CD4-positive, alpha-beta T cell (primary cell): ENCODE data around the gene TOMM70. TPM values are rescaled to one million over a fixed set of nuclear protein-coding genes. Genes with fewer than 3 reads are reported as not detected.

ENCODE experiments used
- ATAC-seq: fragments of 200-7000 bp; cut with Tn5 transposase; one replicate; pipeline ENCODE4 v1.10.0; 2022; ENCODE audit warnings: mild to moderate bottlenecking; ENCODE audit not compliant: poor library complexity
- CTCF ChIA-PET: fragments of 350-600 bp; sonication (Branson Sonifier 250); formaldehyde crosslinking; loops from one replicate; lab custom pipeline; 2021; ENCODE audit warnings: antibody characterized with exemption, inconsistent platforms; lab: Charles Lee
- POLR2A ChIA-PET: fragments of 350-600 bp; sonication (Branson Sonifier 250); formaldehyde crosslinking; loops from one replicate; lab custom pipeline; 2021; ENCODE audit warnings: antibody characterized with exemption, inconsistent platforms; lab: Charles Lee
- DNase-seq, 14 experiments: peaks; one replicate each; pipeline ENCODE4 v3.0.0-alpha.2; 2013 to 2020; ENCODE audit warnings: mixed read lengths in 2 of 14
- H3K27ac ChIP-seq, 2 donors: one replicate each; pipeline versions ENCODE4 v1.5.1 to v1.7.0; 2013; ENCODE audit warnings: low read length in 2 of 2, low read depth in 1 of 2, mild to moderate bottlenecking in 1 of 2
- H3K27me3 ChIP-seq, 2 experiments: 1 replicate in 1 of 2; 2 replicates in 1 of 2; pipeline versions ENCODE4 v1.6.1 to v1.7.0; 2013; ENCODE audit warnings: low read length in 2 of 2, control low read depth in 1 of 2, mild to moderate bottlenecking in 1 of 2, moderate library complexity in 1 of 2; ENCODE audit not compliant: insufficient read depth in 2 of 2, control insufficient read depth in 1 of 2
- H3K36me3 ChIP-seq: one replicate; pipeline ENCODE4 v1.6.1; 2013; ENCODE audit warnings: low read length, control low read depth; ENCODE audit not compliant: insufficient read depth
- H3K4me1 ChIP-seq: one replicate; pipeline ENCODE4 v1.6.1; 2013; ENCODE audit warnings: low read length, control low read depth; ENCODE audit not compliant: insufficient read depth
- H3K4me3 ChIP-seq: one replicate; pipeline ENCODE4 v1.5.1; 2013; ENCODE audit warnings: mild to moderate bottlenecking, low read length, moderate library complexity
- H3K9me3 ChIP-seq, 2 experiments: 1 replicate in 1 of 2; 2 replicates in 1 of 2; pipeline versions ENCODE4 v1.6.1 to v1.7.0; 2013; ENCODE audit warnings: low read length in 2 of 2, mild to moderate bottlenecking in 2 of 2, control low read depth in 1 of 2, moderate library complexity in 1 of 2; ENCODE audit not compliant: control insufficient read depth in 1 of 2, insufficient read depth in 1 of 2
- H3K27ac Mint-ChIP-seq: one replicate; pipeline ENCODE4 v1.8.0; 2020; ENCODE audit warnings: mixed read lengths
- H3K27me3 Mint-ChIP-seq: one replicate; pipeline ENCODE4 v1.8.0; 2021; ENCODE audit warnings: mixed read lengths
- H3K36me3 Mint-ChIP-seq: one replicate; pipeline ENCODE4 v1.8.0; 2021; ENCODE audit warnings: low read depth, mixed read lengths
- H3K4me1 Mint-ChIP-seq: one replicate; pipeline ENCODE4 v1.8.0; 2021; ENCODE audit warnings: low read depth, mixed read lengths
- H3K4me3 Mint-ChIP-seq: one replicate; pipeline ENCODE4 v1.8.0; 2020; ENCODE audit warnings: mild to moderate bottlenecking, mixed read lengths
- H3K9me3 Mint-ChIP-seq: one replicate; pipeline ENCODE4 v1.8.0; 2020; ENCODE audit warnings: mixed read lengths
- intact Hi-C, 2 experiments: fragments of 100-400 bp; cut with DNase I in 1 of 2; cut with micrococcal nuclease in 1 of 2; formaldehyde crosslinking; loops; one replicate each; pipeline versions ENCODE4 v1.15.1 to v1.9.0; 2023 to 2025; cut with DNase I, micrococcal nuclease
- total RNA-seq, 174 experiments: library from RNA in 2 of 174; stranded (reverse) in 2 of 174; gene quantifications; one replicate each; pipeline ENCODE4 v1.2.3 and lab custom pipeline; 2021 to 2026
- TF ChIP-seq, protein P1 (sequence below): fragments of 200-600 bp; IDR thresholded peaks from one replicate; pipeline ENCODE4 v1.8.0; 2022; ENCODE audit warnings: antibody characterized with exemption, mild to moderate bottlenecking

TOMM70 gene
- total RNA-seq, 2 experiments from 2014 or later = 20.9 to 21.6 TPM

DNA sequence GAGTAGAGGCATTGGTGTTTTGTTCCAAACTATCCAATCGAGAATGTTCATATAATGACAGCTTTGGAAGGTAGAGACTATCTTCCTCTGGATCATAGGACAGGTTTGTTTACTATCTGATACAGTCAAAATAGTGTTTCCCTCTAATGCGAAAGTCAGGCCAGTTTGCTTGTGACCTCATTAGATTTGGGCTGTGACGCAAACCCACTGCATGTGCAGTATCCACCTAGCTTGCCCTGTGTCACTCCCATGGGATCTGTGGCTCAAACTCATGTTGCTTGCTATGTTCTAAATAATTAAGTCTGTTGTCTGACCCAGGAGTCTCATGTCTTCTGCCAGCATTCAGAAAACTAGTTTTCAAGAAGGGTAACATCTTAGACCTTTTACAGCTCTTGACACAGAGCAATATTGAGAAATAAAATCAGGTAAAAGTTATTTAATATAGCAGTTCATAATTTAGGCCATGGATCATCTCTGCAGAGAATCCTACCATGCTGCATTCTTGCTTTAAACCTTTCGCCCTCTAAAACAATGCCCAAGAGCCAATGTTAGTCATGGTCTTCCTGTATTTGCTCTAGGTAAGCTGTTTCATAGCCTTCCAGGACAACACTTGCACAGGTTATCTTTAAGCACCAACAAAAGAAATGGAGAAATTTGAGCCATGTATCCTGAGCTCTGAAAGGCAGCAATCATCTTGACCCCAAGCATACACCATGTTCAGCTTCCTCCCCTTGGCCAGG is 40.0 kb downstream of the TOMM70 start:
- H3K4me3 Mint-ChIP-seq = no peak overlapping the region
- H3K27me3 Mint-ChIP-seq = no peaks in the 10 kb centered on the region
- H3K36me3 Mint-ChIP-seq = peaks cover 83% of the 10 kb centered on the region
- ChIA-PET POLR2A (interaction anchor here (1.4 kb wide), 1 partner anchor 26 kb away, joined by 4 read pairs; no protein-coding TSS in a partner anchor), CTCF (no interaction called here)
- H3K27ac ChIP-seq = no peak overlapping the region
- H3K27me3 ChIP-seq = no peaks in the 10 kb centered on the region
- H3K4me1 Mint-ChIP-seq = no peaks in the 10 kb centered on the region
- ATAC-seq (no peak), DNase-seq (no peak)
- intact Hi-C loops = no loop called here
- no peaks in the 10 kb centered on the region for H3K4me1 ChIP-seq
- TF ChIP-seq, protein P1, sequence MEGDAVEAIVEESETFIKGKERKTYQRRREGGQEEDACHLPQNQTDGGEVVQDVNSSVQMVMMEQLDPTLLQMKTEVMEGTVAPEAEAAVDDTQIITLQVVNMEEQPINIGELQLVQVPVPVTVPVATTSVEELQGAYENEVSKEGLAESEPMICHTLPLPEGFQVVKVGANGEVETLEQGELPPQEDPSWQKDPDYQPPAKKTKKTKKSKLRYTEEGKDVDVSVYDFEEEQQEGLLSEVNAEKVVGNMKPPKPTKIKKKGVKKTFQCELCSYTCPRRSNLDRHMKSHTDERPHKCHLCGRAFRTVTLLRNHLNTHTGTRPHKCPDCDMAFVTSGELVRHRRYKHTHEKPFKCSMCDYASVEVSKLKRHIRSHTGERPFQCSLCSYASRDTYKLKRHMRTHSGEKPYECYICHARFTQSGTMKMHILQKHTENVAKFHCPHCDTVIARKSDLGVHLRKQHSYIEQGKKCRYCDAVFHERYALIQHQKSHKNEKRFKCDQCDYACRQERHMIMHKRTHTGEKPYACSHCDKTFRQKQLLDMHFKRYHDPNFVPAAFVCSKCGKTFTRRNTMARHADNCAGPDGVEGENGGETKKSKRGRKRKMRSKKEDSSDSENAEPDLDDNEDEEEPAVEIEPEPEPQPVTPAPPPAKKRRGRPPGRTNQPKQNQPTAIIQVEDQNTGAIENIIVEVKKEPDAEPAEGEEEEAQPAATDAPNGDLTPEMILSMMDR = no peak
- H3K9me3 ChIP-seq = no peaks in the 10 kb centered on the region
- H3K9me3 Mint-ChIP-seq = no peaks in the 10 kb centered on the region
- peaks cover 33% of the 10 kb centered on the region for H3K36me3 ChIP-seq
- peak overlapping the region; percentile 35 for H3K27ac Mint-ChIP-seq
- no peak overlapping the region for H3K4me3 ChIP-seq

DNA sequence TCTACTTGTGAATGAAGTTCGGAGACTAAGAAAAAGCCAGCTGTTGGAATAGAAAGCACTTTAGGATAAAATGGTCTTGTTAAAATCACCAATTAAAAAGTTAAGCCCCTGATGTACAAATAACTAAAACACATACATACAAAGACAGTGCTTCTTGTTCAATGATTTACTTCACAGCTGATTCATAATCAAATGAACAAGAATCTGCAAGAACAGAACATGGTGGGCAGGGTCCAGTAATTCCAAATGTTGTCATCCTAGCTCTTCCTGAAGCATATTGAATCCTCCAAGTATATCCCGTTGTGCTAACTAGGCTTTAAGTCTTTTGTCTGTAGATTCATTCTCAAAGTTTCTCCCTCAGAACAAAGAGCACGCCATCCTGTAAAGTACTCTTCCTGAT is 41.9 kb downstream of the TOMM70 start:
- ATAC-seq (no peak), DNase-seq (no peak)
- Histone ChIP-seq H3K9me3 (no peaks in the 10 kb centered on the region), H3K4me3 (no peak overlapping the region), H3K27ac (no peak overlapping the region), H3K27me3 (no peaks in the 10 kb centered on the region), H3K36me3 (peaks cover 33% of the 10 kb centered on the region), H3K4me1 (no peaks in the 10 kb centered on the region)
- no peak overlapping the region for H3K4me3 Mint-ChIP-seq
- H3K4me1 Mint-ChIP-seq = no peaks in the 10 kb centered on the region
- H3K36me3 Mint-ChIP-seq = peaks cover 83% of the 10 kb centered on the region
- no peaks in the 10 kb centered on the region for H3K9me3 Mint-ChIP-seq
- no peaks in the 10 kb centered on the region for H3K27me3 Mint-ChIP-seq
- intact Hi-C loops = loop anchor here in 1 of 2 experiments (2.0 kb wide), 1 partner anchor 44 kb away; no protein-coding TSS in a partner anchor
- ChIA-PET POLR2A (no interaction called here), CTCF (interaction anchor here (1.5 kb wide), 1 partner anchor 25 kb away, joined by 3 read pairs; no protein-coding TSS in a partner anchor)
- TF ChIP-seq, protein P1 = no peak
- peak overlapping the region; percentile 12 for H3K27ac Mint-ChIP-seq

DNA sequence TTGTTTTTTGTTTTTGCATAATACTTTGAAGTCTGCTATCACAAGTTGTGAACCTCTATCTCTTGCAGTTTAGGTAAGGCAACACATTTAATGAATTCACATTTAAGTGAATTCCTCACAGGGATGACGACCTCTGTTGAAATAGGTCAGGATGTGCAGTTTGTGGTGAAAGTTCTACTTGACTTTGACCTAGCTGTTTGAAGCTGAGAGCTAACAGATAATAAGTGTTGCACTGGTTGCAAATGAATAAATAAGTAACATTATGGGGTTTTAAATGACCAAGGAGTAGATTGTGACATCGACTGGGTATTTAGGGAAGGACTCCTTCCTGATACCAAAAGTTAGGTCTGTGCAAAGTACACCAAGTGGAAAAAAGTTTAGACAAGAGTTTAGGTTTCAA is 42.5 kb downstream of the TOMM70 start:
- Mint-ChIP-seq H3K9me3 (no peaks in the 10 kb centered on the region), H3K27me3 (no peaks in the 10 kb centered on the region), H3K4me1 (no peaks in the 10 kb centered on the region), H3K4me3 (no peak overlapping the region), H3K36me3 (peaks cover 80% of the 10 kb centered on the region), H3K27ac (peak overlapping the region; percentile 12)
- POLR2A ChIA-PET = no interaction called here
- TF ChIP-seq, protein P1 = no peak
- Histone ChIP-seq H3K27ac (no peak overlapping the region), H3K4me3 (no peak overlapping the region), H3K27me3 (no peaks in the 10 kb centered on the region), H3K9me3 (no peaks in the 10 kb centered on the region), H3K36me3 (peaks cover 30% of the 10 kb centered on the region), H3K4me1 (no peaks in the 10 kb centered on the region)
- CTCF ChIA-PET = interaction anchor here (1.5 kb wide), 1 partner anchor 26 kb away, joined by 3 read pairs; no protein-coding TSS in a partner anchor
- intact Hi-C loops = loop anchor here in 1 of 2 experiments (2.0 kb wide), 1 partner anchor 44 kb away; no protein-coding TSS in a partner anchor
- ATAC-seq = no peak
- DNase-seq = no peak
